Measurements from ENCODE around the gene PRKAA1.

PRKAA1 gene

DNA sequence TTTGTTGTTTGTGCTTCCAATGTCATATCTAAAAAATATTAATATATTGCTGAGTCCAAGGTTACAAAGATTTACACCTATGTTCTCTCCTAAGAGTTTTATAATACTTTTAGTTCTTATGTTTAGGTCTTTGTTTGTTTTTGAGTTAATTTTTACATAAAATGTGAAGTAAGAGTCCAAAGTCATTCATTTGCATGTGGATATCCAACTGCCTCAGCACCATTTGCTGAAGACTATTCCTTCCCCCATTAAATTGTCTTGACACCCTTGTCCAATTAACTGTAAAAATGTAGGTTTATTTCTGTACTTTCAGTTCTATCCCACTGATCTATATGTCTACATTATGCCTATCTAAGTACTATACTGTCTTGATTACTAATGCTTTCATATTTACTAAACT is 78.1 kb downstream of the PRKAA1 start:
- H3K27ac ChIP-seq (ENCODE audit: extremely low read depth, low read depth, low read length), result no peak overlapping the region
- ChIA-PET POLR2A (no interaction called here), CTCF (interaction anchor here (0.6 kb wide), 1 partner anchor 254 kb away, joined by 3 read pairs; no protein-coding TSS in a partner anchor)
- no peak overlapping the region for H3K4me3 ChIP-seq (ENCODE audit: low read depth, low read length)
- peaks cover 14 to 20% of the 10 kb centered on the region in 2 experiments for H3K36me3 ChIP-seq (ENCODE audit: control insufficient read depth in 2 of 2, insufficient read depth in 1 of 2, low read length in 2 of 2)
- no peaks in the 10 kb centered on the region for H3K4me1 ChIP-seq (ENCODE audit: control insufficient read depth, insufficient read depth, low read length)
- TF ChIP-seq, protein P1, sequence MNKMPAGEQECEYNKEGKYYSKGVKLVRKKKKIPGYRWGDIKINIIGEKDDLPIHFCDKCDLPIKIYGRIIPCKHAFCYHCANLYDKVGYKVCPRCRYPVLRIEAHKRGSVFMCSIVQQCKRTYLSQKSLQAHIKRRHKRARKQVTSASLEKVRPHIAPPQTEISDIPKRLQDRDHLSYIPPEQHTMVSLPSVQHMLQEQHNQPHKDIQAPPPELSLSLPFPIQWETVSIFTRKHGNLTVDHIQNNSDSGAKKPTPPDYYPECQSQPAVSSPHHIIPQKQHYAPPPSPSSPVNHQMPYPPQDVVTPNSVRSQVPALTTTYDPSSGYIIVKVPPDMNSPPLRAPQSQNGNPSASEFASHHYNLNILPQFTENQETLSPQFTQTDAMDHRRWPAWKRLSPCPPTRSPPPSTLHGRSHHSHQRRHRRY (tag by site-specific recombination; IDR thresholded peaks at IDR 0.05), result no peak
- TF ChIP-seq GLI2 (tag by site-specific recombination; IDR thresholded peaks at IDR 0.05; ENCODE audit: borderline replicate concordance, low read depth) (no peak), TRIM28 (IDR thresholded peaks at IDR 0.05; ENCODE audit: borderline replicate concordance, low read length) (no peak), ZBTB21 (tag by site-specific recombination; IDR thresholded peaks at IDR 0.05) (no peak), ZNF677 (tag by site-specific recombination; IDR thresholded peaks at IDR 0.05) (no peak), ZBTB1 (tag by site-specific recombination; IDR thresholded peaks at IDR 0.05) (no peak), HOXC10 (CRISPR knock-in tag; IDR thresholded peaks at IDR 0.05) (no peak), FEZF1 (tag by site-specific recombination; IDR thresholded peaks at IDR 0.05) (no peak), ZNF311 (tag by site-specific recombination; IDR thresholded peaks at IDR 0.05; ENCODE audit: borderline replicate concordance) (no peak), ZNF16 (tag by site-specific recombination; IDR thresholded peaks at IDR 0.05; ENCODE audit: low read depth) (no peak), ZNF155 (tag by site-specific recombination; IDR thresholded peaks at IDR 0.05) (no peak), GLIS1 (tag by site-specific recombination; IDR thresholded peaks at IDR 0.05) (no peak)
- TF ChIP-seq, protein P2, sequence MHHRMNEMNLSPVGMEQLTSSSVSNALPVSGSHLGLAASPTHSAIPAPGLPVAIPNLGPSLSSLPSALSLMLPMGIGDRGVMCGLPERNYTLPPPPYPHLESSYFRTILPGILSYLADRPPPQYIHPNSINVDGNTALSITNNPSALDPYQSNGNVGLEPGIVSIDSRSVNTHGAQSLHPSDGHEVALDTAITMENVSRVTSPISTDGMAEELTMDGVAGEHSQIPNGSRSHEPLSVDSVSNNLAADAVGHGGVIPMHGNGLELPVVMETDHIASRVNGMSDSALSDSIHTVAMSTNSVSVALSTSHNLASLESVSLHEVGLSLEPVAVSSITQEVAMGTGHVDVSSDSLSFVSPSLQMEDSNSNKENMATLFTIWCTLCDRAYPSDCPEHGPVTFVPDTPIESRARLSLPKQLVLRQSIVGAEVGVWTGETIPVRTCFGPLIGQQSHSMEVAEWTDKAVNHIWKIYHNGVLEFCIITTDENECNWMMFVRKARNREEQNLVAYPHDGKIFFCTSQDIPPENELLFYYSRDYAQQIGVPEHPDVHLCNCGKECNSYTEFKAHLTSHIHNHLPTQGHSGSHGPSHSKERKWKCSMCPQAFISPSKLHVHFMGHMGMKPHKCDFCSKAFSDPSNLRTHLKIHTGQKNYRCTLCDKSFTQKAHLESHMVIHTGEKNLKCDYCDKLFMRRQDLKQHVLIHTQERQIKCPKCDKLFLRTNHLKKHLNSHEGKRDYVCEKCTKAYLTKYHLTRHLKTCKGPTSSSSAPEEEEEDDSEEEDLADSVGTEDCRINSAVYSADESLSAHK (tag by site-specific recombination; IDR thresholded peaks at IDR 0.05), result no peak
- TF ChIP-seq, protein P3, sequence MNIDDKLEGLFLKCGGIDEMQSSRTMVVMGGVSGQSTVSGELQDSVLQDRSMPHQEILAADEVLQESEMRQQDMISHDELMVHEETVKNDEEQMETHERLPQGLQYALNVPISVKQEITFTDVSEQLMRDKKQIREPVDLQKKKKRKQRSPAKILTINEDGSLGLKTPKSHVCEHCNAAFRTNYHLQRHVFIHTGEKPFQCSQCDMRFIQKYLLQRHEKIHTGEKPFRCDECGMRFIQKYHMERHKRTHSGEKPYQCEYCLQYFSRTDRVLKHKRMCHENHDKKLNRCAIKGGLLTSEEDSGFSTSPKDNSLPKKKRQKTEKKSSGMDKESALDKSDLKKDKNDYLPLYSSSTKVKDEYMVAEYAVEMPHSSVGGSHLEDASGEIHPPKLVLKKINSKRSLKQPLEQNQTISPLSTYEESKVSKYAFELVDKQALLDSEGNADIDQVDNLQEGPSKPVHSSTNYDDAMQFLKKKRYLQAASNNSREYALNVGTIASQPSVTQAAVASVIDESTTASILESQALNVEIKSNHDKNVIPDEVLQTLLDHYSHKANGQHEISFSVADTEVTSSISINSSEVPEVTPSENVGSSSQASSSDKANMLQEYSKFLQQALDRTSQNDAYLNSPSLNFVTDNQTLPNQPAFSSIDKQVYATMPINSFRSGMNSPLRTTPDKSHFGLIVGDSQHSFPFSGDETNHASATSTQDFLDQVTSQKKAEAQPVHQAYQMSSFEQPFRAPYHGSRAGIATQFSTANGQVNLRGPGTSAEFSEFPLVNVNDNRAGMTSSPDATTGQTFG (tag by site-specific recombination; IDR thresholded peaks at IDR 0.05; ENCODE audit: borderline replicate concordance), result no peak
- TF ChIP-seq, protein P4, sequence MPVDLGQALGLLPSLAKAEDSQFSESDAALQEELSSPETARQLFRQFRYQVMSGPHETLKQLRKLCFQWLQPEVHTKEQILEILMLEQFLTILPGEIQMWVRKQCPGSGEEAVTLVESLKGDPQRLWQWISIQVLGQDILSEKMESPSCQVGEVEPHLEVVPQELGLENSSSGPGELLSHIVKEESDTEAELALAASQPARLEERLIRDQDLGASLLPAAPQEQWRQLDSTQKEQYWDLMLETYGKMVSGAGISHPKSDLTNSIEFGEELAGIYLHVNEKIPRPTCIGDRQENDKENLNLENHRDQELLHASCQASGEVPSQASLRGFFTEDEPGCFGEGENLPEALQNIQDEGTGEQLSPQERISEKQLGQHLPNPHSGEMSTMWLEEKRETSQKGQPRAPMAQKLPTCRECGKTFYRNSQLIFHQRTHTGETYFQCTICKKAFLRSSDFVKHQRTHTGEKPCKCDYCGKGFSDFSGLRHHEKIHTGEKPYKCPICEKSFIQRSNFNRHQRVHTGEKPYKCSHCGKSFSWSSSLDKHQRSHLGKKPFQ (tag by site-specific recombination; IDR thresholded peaks at IDR 0.05), result no peak
- no peaks in the 10 kb centered on the region; the same call in 1 of the 2 replicates for H3K9me3 ChIP-seq (ENCODE audit: control insufficient read depth, insufficient read depth, low read depth, low read length)

DNA sequence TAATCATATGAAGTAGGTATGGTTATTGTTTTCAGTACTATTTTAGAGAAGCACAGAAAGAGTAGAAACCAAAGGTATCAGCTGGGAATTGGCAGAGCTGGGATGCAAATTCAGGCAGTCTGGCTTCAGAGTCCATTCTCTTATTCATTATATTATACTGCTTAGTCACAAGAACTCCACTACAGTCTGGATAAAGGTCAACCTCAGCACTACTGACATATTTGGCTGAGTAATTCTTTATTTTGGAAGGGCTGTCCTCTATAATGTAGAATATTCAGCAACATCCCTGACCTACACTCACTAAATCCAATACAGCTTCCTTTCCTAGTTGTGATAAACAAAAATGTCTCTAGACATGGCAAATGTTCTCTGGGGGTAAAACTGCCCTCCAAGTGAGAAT is 80.9 kb downstream of the PRKAA1 start:
- Histone ChIP-seq H3K4me3 (ENCODE audit: low read depth, low read length) (no peak overlapping the region), H3K27ac (ENCODE audit: extremely low read depth, low read depth, low read length) (no peak overlapping the region), H3K9me3 (ENCODE audit: control insufficient read depth, insufficient read depth, low read depth, low read length) (no peaks in the 10 kb centered on the region; the same call in 1 of the 2 replicates), H3K4me1 (ENCODE audit: control insufficient read depth, insufficient read depth, low read length) (peaks cover 5% of the 10 kb centered on the region; the same call in 1 of the 2 replicates), H3K36me3 (ENCODE audit: control insufficient read depth in 2 of 2, insufficient read depth in 1 of 2, low read length in 2 of 2) (peaks cover 8 to 9% of the 10 kb centered on the region in 2 experiments)
- CTCF ChIA-PET, result no interaction called here
- TF ChIP-seq, protein P5, sequence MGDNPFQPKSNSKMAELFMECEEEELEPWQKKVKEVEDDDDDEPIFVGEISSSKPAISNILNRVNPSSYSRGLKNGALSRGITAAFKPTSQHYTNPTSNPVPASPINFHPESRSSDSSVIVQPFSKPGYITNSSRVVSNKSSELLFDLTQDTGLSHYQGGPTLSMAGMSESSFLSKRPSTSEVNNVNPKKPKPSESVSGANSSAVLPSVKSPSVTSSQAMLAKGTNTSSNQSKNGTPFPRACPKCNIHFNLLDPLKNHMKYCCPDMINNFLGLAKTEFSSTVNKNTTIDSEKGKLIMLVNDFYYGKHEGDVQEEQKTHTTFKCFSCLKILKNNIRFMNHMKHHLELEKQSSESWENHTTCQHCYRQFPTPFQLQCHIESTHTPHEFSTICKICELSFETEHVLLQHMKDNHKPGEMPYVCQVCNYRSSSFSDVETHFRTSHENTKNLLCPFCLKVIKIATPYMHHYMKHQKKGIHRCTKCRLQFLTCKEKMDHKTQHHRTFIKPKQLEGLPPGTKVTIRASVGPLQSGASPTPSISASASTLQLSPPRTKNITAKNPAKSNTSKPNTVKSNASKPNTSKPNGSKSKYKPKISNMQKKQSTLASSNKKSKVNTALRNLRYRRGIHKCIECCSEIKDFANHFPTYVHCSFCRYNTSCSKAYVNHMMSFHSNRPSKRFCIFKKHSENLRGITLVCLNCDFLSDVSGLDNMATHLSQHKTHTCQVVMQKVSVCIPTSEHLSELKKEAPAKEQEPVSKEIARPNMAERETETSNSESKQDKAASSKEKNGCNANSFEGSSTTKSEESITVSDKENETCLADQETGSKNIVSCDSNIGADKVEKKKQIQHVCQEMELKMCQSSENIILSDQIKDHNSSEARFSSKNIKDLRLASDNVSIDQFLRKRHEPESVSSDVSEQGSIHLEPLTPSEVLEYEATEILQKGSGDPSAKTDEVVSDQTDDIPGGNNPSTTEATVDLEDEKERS (tag by site-specific recombination; IDR thresholded peaks at IDR 0.05), result no peak
- POLR2A ChIA-PET, result no interaction called here

All from HEK293 (cell line).